Neural progenitor cell (in vitro differentiated cells): ENCODE results near the gene CDH23. TPM values are rescaled to one million over a fixed set of nuclear protein-coding genes. Genes with fewer than 3 reads are reported as not detected.

Experiments used
- DNase-seq: peaks from one replicate; pipeline ENCODE4 v3.0.0-alpha.2; 2016; ENCODE audit warnings: low spot score
- H2AFZ ChIP-seq: fragments of 200-600 bp; sonication (generic); replicated peaks from 2 replicates; pipeline ENCODE4 v1.6.1; 2016; ENCODE audit warnings: antibody characterized with exemption
- H3F3A ChIP-seq: fragments of 200-600 bp; sonication (generic); 2 replicates; pipeline ENCODE4 v1.6.1; 2016; ENCODE audit warnings: antibody characterized with exemption, low read depth
- H3K27ac ChIP-seq: fragments of 200-600 bp; sonication (generic); 2 replicates; pipeline ENCODE4 v1.5.1; 2016; ENCODE audit warnings: mild to moderate bottlenecking
- H3K27me3 ChIP-seq: fragments of 200-600 bp; sonication (generic); 2 replicates; pipeline ENCODE4 v1.6.1; 2016; ENCODE audit warnings: mild to moderate bottlenecking, moderate library complexity
- H3K36me3 ChIP-seq: fragments of 200-600 bp; sonication (generic); 2 replicates; pipeline ENCODE4 v1.5.1; 2016
- H3K4me1 ChIP-seq: fragments of 200-600 bp; sonication (generic); 2 replicates; pipeline ENCODE4 v1.6.1; 2016; ENCODE audit warnings: mixed run types
- H3K4me2 ChIP-seq: fragments of 200-600 bp; sonication (generic); 2 replicates; pipeline ENCODE4 v1.6.1; 2016
- H3K4me3 ChIP-seq: fragments of 200-600 bp; sonication (generic); 2 replicates; pipeline ENCODE4 v1.5.1; 2016
- H3K79me2 ChIP-seq: fragments of 200-600 bp; sonication (generic); 2 replicates; pipeline ENCODE4 v1.6.1; 2016; ENCODE audit warnings: low read depth
- H3K9ac ChIP-seq: fragments of 200-600 bp; sonication (generic); 2 replicates; pipeline ENCODE4 v1.6.1; 2016
- H3K9me3 ChIP-seq: fragments of 200-600 bp; sonication (generic); 2 replicates; pipeline ENCODE4 v1.5.1; 2016; ENCODE audit warnings: low read depth
- H4K20me1 ChIP-seq: fragments of 200-600 bp; sonication (generic); 2 replicates; pipeline ENCODE4 v1.6.1; 2016; ENCODE audit warnings: low read depth
- H3K27ac Mint-ChIP-seq: 3 replicates; pipeline ENCODE4 v1.8.0; 2021; ENCODE audit warnings: mixed read lengths
- H3K27me3 Mint-ChIP-seq: 2 replicates; pipeline ENCODE4 v1.8.0; 2022; ENCODE audit warnings: low read depth, mild to moderate bottlenecking, inconsistent platforms, moderate library complexity, mixed read lengths; ENCODE audit not compliant: insufficient read depth
- H3K36me3 Mint-ChIP-seq: 3 replicates; pipeline ENCODE4 v1.8.0; 2021; ENCODE audit warnings: mixed read lengths
- H3K4me1 Mint-ChIP-seq: 3 replicates; pipeline ENCODE4 v1.8.0; 2021; ENCODE audit warnings: mixed read lengths
- H3K4me3 Mint-ChIP-seq: 3 replicates; pipeline ENCODE4 v1.8.0; 2021; ENCODE audit warnings: mild to moderate bottlenecking, moderate library complexity, mixed read lengths
- H3K9me3 Mint-ChIP-seq: 3 replicates; pipeline ENCODE4 v1.8.0; 2020; ENCODE audit warnings: mixed read lengths
- EZH2 ChIP-seq: fragments of 200-600 bp; sonication (generic); IDR thresholded peaks from 2 replicates; pipeline ENCODE4 v1.6.1; 2017; ENCODE audit warnings: antibody characterized with exemption, mild to moderate bottlenecking, moderate library complexity
- EZH2phosphoT487 ChIP-seq: fragments of 200-600 bp; sonication (generic); IDR thresholded peaks from 2 replicates; pipeline ENCODE4 v1.6.1; 2017; ENCODE audit warnings: antibody characterized with exemption
- total RNA-seq: library from RNA; depleted of rRNA; stranded (reverse); fragments of >200 nt; gene quantifications from 2 replicates; pipeline ENCODE4 v1.2.3, GENCODE V29; 2015; ENCODE audit warnings: low replicate concordance
- TF ChIP-seq, protein P1 (sequence below): fragments of 200-600 bp; sonication (generic); IDR thresholded peaks from 2 replicates; pipeline ENCODE4 v1.5.1; 2017; ENCODE audit warnings: antibody characterized with exemption, mild to moderate bottlenecking

The CDH23 gene
- total RNA-seq, 1 donor from 2014 or later: 5.9 TPM

DNA sequence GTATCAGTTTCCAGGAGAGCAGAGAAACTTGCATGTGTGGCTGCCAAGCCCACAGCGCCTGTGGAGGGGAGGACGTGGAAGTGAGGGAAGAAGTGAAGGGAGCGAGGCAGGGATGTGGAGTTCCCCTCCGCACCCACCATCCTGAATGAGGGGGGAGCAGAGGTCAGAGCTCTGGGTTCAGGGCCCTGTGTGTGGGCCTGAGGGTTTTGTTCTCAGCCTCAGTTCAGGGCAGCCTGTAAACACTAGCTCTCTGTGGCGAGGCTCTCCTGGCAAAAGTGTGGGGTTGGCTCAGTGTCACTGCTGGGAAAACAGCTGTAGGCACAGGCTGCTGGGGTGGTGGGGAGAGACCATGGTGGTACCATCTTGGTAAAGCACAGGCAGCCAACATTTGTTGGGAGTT lies 214.4 kb downstream of the CDH23 start:
- Histone ChIP-seq H3K9me3 (no peaks in the 10 kb centered on the region), H3K4me1 (peaks cover 47% of the 10 kb centered on the region), H3K79me2 (no peaks in the 10 kb centered on the region), H2AFZ (no peak overlapping the region), H3K4me3 (no peak overlapping the region), H3F3A (peaks cover 58% of the 10 kb centered on the region), H3K9ac (no peak overlapping the region), H3K36me3 (no peaks in the 10 kb centered on the region), H3K27me3 (no peaks in the 10 kb centered on the region), H3K4me2 (peak overlapping the region; percentile 40), H4K20me1 (no peaks in the 10 kb centered on the region), H3K27ac (peak overlapping the region; percentile 21)
- TF ChIP-seq EZH2phosphoT487: no peak
- no peak for TF ChIP-seq EZH2
- TF ChIP-seq, protein P1, sequence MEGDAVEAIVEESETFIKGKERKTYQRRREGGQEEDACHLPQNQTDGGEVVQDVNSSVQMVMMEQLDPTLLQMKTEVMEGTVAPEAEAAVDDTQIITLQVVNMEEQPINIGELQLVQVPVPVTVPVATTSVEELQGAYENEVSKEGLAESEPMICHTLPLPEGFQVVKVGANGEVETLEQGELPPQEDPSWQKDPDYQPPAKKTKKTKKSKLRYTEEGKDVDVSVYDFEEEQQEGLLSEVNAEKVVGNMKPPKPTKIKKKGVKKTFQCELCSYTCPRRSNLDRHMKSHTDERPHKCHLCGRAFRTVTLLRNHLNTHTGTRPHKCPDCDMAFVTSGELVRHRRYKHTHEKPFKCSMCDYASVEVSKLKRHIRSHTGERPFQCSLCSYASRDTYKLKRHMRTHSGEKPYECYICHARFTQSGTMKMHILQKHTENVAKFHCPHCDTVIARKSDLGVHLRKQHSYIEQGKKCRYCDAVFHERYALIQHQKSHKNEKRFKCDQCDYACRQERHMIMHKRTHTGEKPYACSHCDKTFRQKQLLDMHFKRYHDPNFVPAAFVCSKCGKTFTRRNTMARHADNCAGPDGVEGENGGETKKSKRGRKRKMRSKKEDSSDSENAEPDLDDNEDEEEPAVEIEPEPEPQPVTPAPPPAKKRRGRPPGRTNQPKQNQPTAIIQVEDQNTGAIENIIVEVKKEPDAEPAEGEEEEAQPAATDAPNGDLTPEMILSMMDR: no peak
- Mint-ChIP-seq H3K4me1 (peaks cover 63% of the 10 kb centered on the region), H3K9me3 (no peaks in the 10 kb centered on the region), H3K4me3 (no peak overlapping the region), H3K27me3 (peaks cover 11% of the 10 kb centered on the region), H3K36me3 (no peaks in the 10 kb centered on the region), H3K27ac (peak overlapping the region; percentile 40)
- DNase-seq: no peak

DNA sequence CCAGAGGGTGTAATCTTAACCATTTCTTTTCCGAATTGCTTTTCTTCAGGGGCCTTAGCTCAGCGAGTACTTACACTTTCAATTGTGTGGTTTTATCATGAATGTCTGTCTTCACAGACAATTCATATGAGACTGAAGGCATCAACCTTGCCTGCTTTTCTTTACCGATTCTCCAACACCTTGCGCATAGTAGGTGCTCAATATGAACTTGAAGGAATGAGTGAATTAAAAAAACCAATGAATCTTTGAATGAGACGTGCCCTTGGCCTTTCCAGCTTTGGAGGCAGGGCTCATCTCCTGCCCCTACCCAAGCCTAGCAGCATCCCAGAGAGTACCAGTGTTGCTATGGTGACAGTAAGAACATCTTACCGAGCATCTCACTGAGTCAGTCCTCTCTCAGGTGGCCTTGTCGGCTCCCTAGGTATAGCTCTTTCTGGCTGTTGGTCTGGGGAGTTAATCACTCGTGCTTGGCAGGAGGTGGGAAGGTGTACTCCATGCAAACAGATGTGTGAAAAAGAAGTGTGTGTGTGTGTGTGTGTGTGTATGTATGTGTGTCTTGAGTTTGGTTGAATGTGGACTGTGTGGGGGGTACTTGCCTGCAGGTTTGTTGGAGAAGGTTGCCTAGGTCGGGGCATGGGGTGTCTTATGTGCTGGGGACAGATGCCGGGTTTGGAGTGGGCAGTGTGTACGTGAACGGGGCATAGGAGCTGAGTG lies 215.1 kb downstream of the CDH23 start:
- H3F3A ChIP-seq: peaks cover 51% of the 10 kb centered on the region
- H3K9me3 ChIP-seq: no peaks in the 10 kb centered on the region
- no peak overlapping the region for H3K27ac ChIP-seq
- no peaks in the 10 kb centered on the region for H3K36me3 ChIP-seq
- DNase-seq: no peak
- H3K4me3 Mint-ChIP-seq: no peak overlapping the region
- H3K27me3 Mint-ChIP-seq: peaks cover 9% of the 10 kb centered on the region
- H4K20me1 ChIP-seq: no peaks in the 10 kb centered on the region
- H2AFZ ChIP-seq: no peak overlapping the region
- no peaks in the 10 kb centered on the region for H3K9me3 Mint-ChIP-seq
- no peak overlapping the region for H3K9ac ChIP-seq
- H3K4me2 ChIP-seq: no peak overlapping the region
- H3K36me3 Mint-ChIP-seq: no peaks in the 10 kb centered on the region
- no peaks in the 10 kb centered on the region for H3K79me2 ChIP-seq
- H3K4me1 Mint-ChIP-seq: peaks cover 56% of the 10 kb centered on the region
- H3K4me1 ChIP-seq: peaks cover 40% of the 10 kb centered on the region
- H3K27ac Mint-ChIP-seq: peak overlapping the region; percentile 9
- no peak overlapping the region for H3K4me3 ChIP-seq
- no peaks in the 10 kb centered on the region for H3K27me3 ChIP-seq
- TF ChIP-seq EZH2phosphoT487 (no peak), EZH2 (no peak)
- TF ChIP-seq, protein P1: no peak

DNA sequence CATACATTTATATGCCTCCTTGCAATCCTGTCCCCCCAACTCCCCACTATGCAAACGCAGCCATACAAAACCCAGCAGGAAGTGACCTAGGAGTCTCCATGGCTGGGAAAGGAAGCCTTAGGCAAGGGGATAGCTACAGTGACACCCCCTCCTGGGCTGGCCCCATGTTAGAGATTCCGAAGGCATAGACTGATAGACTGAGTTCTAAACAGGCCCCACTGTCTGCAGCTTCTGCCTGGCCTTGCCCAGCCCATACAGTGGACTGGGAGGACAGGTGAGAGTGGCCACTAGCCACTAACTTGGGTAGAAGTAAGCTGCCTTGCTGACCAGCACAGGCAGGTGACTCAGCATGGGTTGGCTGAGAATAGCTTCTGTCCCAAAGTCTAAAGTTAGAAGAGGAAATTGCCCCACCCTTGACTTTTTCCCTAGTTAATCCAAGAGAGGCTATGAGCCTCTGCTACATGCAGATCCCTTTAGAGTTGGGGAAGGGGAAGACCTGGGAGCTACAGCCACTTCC lies 216.6 kb downstream of the CDH23 start:
- Histone ChIP-seq H3K9me3 (no peaks in the 10 kb centered on the region), H2AFZ (no peak overlapping the region), H3K27ac (no peak overlapping the region), H3K4me1 (peaks cover 25% of the 10 kb centered on the region), H4K20me1 (no peaks in the 10 kb centered on the region), H3K79me2 (no peaks in the 10 kb centered on the region), H3K4me2 (no peak overlapping the region), H3K36me3 (no peaks in the 10 kb centered on the region), H3K4me3 (no peak overlapping the region), H3F3A (peaks cover 36% of the 10 kb centered on the region), H3K27me3 (no peaks in the 10 kb centered on the region), H3K9ac (no peak overlapping the region)
- H3K27me3 Mint-ChIP-seq: peaks cover 9% of the 10 kb centered on the region
- no peak overlapping the region for H3K4me3 Mint-ChIP-seq
- H3K9me3 Mint-ChIP-seq: no peaks in the 10 kb centered on the region
- no peaks in the 10 kb centered on the region for H3K36me3 Mint-ChIP-seq
- peaks cover 43% of the 10 kb centered on the region for H3K4me1 Mint-ChIP-seq
- DNase-seq: no peak
- no peak overlapping the region for H3K27ac Mint-ChIP-seq
- TF ChIP-seq, protein P1: no peak
- TF ChIP-seq EZH2phosphoT487 (no peak), EZH2 (no peak)
